IPS-NIHi11 (cell line): ENCODE data around the gene NRBF2.

Source experiments
- DNase-seq: peaks from one replicate; pipeline ENCODE4 v3.0.0; 2012; ENCODE audit warnings: mixed read lengths, low spot score

NRBF2 gene

GRCh38 chr10:63164166-63164623, 31.1 kb downstream of the NRBF2 start:
- DNase-seq = no peak

- no peak for DNase-seq
Observed at GRCh38 chr10:63165249-63165648, 32.1 kb downstream of the NRBF2 start.

- peak; percentile 48 for DNase-seq
Observed at GRCh38 chr10:63166742-63167258, 33.7 kb downstream of the NRBF2 start.

GRCh38 chr10:63168821-63169462, 35.8 kb downstream of the NRBF2 start:
- no peak for DNase-seq

- no peak for DNase-seq
Observed at GRCh38 chr10:63169624-63170023, 36.5 kb downstream of the NRBF2 start.

- DNase-seq = no peak
Observed at GRCh38 chr10:63171255-63171855, 38.2 kb downstream of the NRBF2 start.

GRCh38 chr10:63171926-63172325, 38.8 kb downstream of the NRBF2 start:
- no peak for DNase-seq

- DNase-seq = no peak
Observed at GRCh38 chr10:63173468-63174232, 40.5 kb downstream of the NRBF2 start.

- no peak for DNase-seq
Observed at GRCh38 chr10:63175534-63175933, 42.4 kb downstream of the NRBF2 start.

- DNase-seq = no peak
Observed at GRCh38 chr10:63192826-63193225, 59.7 kb downstream of the NRBF2 start.

GRCh38 chr10:63197344-63198092, 64.4 kb downstream of the NRBF2 start:
- no peak for DNase-seq

GRCh38 chr10:63199716-63200115, 66.6 kb downstream of the NRBF2 start:
- no peak for DNase-seq

GRCh38 chr10:63200431-63200830, 67.3 kb downstream of the NRBF2 start:
- no peak for DNase-seq

- DNase-seq = no peak
Observed at GRCh38 chr10:63201118-63201517, 68.0 kb downstream of the NRBF2 start.
